ENCODE results near the gene APLP2. TPM values are rescaled to one million over a fixed set of nuclear protein-coding genes. Genes with fewer than 3 reads are reported as not detected.

APLP2 gene
- total and polyA plus RNA-seq, 2 of the 13 experiments (the other 11 are each of a cell fraction or from before 2014, with no cell fraction given): 315 to 594 TPM

DNA sequence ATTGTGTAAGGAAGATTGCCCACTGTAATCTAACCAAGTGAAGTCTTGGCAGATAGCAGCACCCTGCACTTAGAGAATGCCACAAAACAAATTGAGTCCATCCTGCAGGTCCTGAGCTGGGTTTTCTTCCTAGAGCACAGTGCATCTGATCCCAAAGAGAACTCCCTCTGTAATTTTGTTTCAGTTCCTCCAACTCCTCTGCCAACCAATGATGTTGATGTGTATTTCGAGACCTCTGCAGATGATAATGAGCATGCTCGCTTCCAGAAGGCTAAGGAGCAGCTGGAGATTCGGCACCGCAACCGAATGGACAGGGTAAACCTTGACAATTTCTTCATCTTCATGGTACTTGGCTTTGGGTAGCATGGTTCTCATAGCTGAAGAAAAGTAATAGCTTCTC, 56.8 kb downstream of the APLP2 start:
- no peak overlapping the region for H3K4me2 ChIP-seq (ENCODE audit: low read depth, low read length)
- in situ Hi-C loops (cut with HindIII; ENCODE audit: extremely low pct_ligation_motif_present, low pct_unique_long_range_greater_than_20kb) (loop anchor here (25.0 kb wide), 1 partner anchor 339 kb away; no protein-coding TSS in a partner anchor), intact Hi-C loops (cut with micrococcal nuclease; ENCODE audit: unreplicated experiment) (no loop called here)
- 97% methylated on average over 5 of the region's 5 CpGs for WGBS (ENCODE audit: low lambda C conversion rate)
- TF ChIP-seq RBM22 (optimal IDR thresholded peaks at IDR 0.05; ENCODE audit: low read length) (peak; percentile 11), MAFK (conservative IDR thresholded peaks at IDR 0.05 in 1 of 2, IDR thresholded peaks at IDR 0.05 in 1 of 2; ENCODE audit: low read length in 2 of 2) (no peak)
- DNase-seq (ENCODE audit: low spot score) (no peak), ATAC-seq (no peak), FAIRE-seq (no peak)
- H3K4me1 ChIP-seq (ENCODE audit: insufficient read depth, low read length): peaks cover 64% of the 10 kb centered on the region
- no peak overlapping the region for H3K4me3 ChIP-seq (replicated peaks in 1 of 3; ENCODE audit: insufficient read depth in 1 of 3, low read depth in 2 of 3, low read length in 3 of 3)
- H2AFZ ChIP-seq (ENCODE audit: low read length): no peak overlapping the region
- peaks cover 33 to 92% of the 10 kb centered on the region in 2 experiments for H3K36me3 ChIP-seq (replicated peaks in 1 of 2; ENCODE audit: control insufficient read depth in 1 of 2, insufficient read depth in 2 of 2, low read length in 2 of 2)
- peaks cover 5% of the 10 kb centered on the region; the same call in 1 of the 2 replicates for H4K20me1 ChIP-seq (ENCODE audit: insufficient read depth, low read length)
- no TSS peak for BruUV-seq (replicated peaks)
- H3K79me2 ChIP-seq (ENCODE audit: insufficient read depth, low read length): peaks cover 20% of the 10 kb centered on the region
- CTCF ChIA-PET (ENCODE audit: low intra/inter-chr PET ratio, low total read pairs): no interaction called here
- H3K9ac ChIP-seq (ENCODE audit: insufficient read depth, low read depth, low read length): no peak overlapping the region
- no peaks in the 10 kb centered on the region for H3K27me3 ChIP-seq (ENCODE audit: control insufficient read depth in 1 of 2, insufficient read depth in 2 of 2, low read length in 2 of 2)
- H3K9me3 ChIP-seq (ENCODE audit: low read length): no peaks in the 10 kb centered on the region
- POLR2A ChIA-PET: interaction anchor here (1.0 to 1.4 kb wide), 2 partner anchors 90 to 124 kb away, joined by 3 to 6 read pairs; partner anchors contain the start of gene PRDM10
- H3K27ac ChIP-seq (ENCODE audit: extremely low read length, insufficient read depth, low read length): no peak overlapping the region

GRCh38 chr11:130127509-130127908, 57.8 kb downstream of the APLP2 start:
- CTCF ChIA-PET (ENCODE audit: low intra/inter-chr PET ratio, low total read pairs): no interaction called here
- TF ChIP-seq KLF13 (CRISPR knock-in tag; IDR thresholded peaks at IDR 0.05) (no peak), REPIN1 (CRISPR knock-in tag; IDR thresholded peaks at IDR 0.05; ENCODE audit: borderline replicate concordance, low read depth) (no peak), NFE2L2 (IDR thresholded peaks at IDR 0.05; ENCODE audit: low read length) (no peak), GATA4 (IDR thresholded peaks at IDR 0.05; ENCODE audit: borderline replicate concordance, low read depth) (no peak), ATF5 (CRISPR knock-in tag; IDR thresholded peaks at IDR 0.05; ENCODE audit: low read depth) (no peak), ZNF777 (CRISPR knock-in tag; IDR thresholded peaks at IDR 0.05) (no peak), ZMYM2 (CRISPR knock-in tag; IDR thresholded peaks at IDR 0.05) (no peak)
- TF ChIP-seq, protein P1, sequence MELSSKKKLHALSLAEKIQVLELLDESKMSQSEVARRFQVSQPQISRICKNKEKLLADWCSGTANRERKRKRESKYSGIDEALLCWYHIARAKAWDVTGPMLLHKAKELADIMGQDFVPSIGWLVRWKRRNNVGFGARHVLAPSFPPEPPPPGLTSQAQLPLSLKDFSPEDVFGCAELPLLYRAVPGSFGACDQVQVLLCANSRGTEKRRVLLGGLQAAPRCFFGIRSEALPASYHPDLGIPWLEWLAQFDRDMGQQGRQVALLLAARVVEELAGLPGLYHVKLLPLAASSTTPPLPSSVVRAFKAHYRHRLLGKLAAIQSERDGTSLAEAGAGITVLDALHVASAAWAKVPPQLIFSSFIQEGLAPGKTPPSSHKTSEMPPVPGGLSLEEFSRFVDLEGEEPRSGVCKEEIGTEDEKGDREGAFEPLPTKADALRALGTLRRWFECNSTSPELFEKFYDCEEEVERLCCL (CRISPR knock-in tag; IDR thresholded peaks at IDR 0.05; ENCODE audit: borderline replicate concordance): no peak
- TF ChIP-seq, protein P2, sequence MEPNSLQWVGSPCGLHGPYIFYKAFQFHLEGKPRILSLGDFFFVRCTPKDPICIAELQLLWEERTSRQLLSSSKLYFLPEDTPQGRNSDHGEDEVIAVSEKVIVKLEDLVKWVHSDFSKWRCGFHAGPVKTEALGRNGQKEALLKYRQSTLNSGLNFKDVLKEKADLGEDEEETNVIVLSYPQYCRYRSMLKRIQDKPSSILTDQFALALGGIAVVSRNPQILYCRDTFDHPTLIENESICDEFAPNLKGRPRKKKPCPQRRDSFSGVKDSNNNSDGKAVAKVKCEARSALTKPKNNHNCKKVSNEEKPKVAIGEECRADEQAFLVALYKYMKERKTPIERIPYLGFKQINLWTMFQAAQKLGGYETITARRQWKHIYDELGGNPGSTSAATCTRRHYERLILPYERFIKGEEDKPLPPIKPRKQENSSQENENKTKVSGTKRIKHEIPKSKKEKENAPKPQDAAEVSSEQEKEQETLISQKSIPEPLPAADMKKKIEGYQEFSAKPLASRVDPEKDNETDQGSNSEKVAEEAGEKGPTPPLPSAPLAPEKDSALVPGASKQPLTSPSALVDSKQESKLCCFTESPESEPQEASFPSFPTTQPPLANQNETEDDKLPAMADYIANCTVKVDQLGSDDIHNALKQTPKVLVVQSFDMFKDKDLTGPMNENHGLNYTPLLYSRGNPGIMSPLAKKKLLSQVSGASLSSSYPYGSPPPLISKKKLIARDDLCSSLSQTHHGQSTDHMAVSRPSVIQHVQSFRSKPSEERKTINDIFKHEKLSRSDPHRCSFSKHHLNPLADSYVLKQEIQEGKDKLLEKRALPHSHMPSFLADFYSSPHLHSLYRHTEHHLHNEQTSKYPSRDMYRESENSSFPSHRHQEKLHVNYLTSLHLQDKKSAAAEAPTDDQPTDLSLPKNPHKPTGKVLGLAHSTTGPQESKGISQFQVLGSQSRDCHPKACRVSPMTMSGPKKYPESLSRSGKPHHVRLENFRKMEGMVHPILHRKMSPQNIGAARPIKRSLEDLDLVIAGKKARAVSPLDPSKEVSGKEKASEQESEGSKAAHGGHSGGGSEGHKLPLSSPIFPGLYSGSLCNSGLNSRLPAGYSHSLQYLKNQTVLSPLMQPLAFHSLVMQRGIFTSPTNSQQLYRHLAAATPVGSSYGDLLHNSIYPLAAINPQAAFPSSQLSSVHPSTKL (CRISPR knock-in tag; IDR thresholded peaks at IDR 0.05): no peak

More at GRCh38 chr11:130127509-130127908, 57.8 kb downstream of the APLP2 start:
- BruUV-seq (replicated peaks): no TSS peak
- Histone ChIP-seq H3K4me3 (replicated peaks in 1 of 3; ENCODE audit: insufficient read depth in 1 of 3, low read depth in 2 of 3, low read length in 3 of 3) (no peak overlapping the region), H3K9me3 (ENCODE audit: low read length) (no peaks in the 10 kb centered on the region), H4K20me1 (ENCODE audit: insufficient read depth, low read length) (peaks cover 5% of the 10 kb centered on the region; the same call in 1 of the 2 replicates), H3K4me1 (ENCODE audit: insufficient read depth, low read length) (peaks cover 64% of the 10 kb centered on the region), H3K27me3 (ENCODE audit: control insufficient read depth in 1 of 2, insufficient read depth in 2 of 2, low read length in 2 of 2) (no peaks in the 10 kb centered on the region), H3K27ac (ENCODE audit: extremely low read length, insufficient read depth, low read length) (no peak overlapping the region), H2AFZ (ENCODE audit: low read length) (no peak overlapping the region), H3K36me3 (replicated peaks in 1 of 2; ENCODE audit: control insufficient read depth in 1 of 2, insufficient read depth in 2 of 2, low read length in 2 of 2) (peaks cover 33 to 89% of the 10 kb centered on the region in 2 experiments), H3K79me2 (ENCODE audit: insufficient read depth, low read length) (peaks cover 19% of the 10 kb centered on the region), H3K4me2 (ENCODE audit: low read depth, low read length) (no peak overlapping the region), H3K9ac (ENCODE audit: insufficient read depth, low read depth, low read length) (no peak overlapping the region)
- DNase-seq (ENCODE audit: low spot score) (no peak), ATAC-seq (no peak), FAIRE-seq (no peak)
- POLR2A ChIA-PET: interaction anchor here (1.0 to 1.4 kb wide), 2 partner anchors 91 to 125 kb away, joined by 3 to 6 read pairs; partner anchors contain the start of gene PRDM10
- in situ Hi-C loops (cut with HindIII; ENCODE audit: extremely low pct_ligation_motif_present, low pct_unique_long_range_greater_than_20kb): loop anchor here (25.0 kb wide), 1 partner anchor 340 kb away; no protein-coding TSS in a partner anchor
- WGBS (ENCODE audit: low lambda C conversion rate): 87% methylated on average over 4 of the region's 4 CpGs
- intact Hi-C loops (cut with micrococcal nuclease; ENCODE audit: unreplicated experiment): no loop called here

Measured in HepG2 (cell line).